ENCODE results near the gene E2F3.

The E2F3 gene

GRCh38 chr6:20534295-20535262 lies 132.9 kb downstream of the E2F3 start, which contains the start of gene CDKAL1:
Gene CDKAL1, plus strand, starts transcription at chr6:20534457. Its CDS starts 11,894 bp downstream, at chr6:20546351.
- DNase-seq (ENCODE audit: low read depth), result peak; percentile 66

GRCh38 chr6:20538131-20538662 lies 136.5 kb downstream of the E2F3 start:
- DNase-seq (ENCODE audit: low read depth), result no peak

GRCh38 chr6:20538907-20539306 lies 137.2 kb downstream of the E2F3 start:
- DNase-seq (ENCODE audit: low read depth), result no peak

- no peak for DNase-seq (ENCODE audit: low read depth)
These were observed 137.7 kb downstream of the E2F3 start for GRCh38 chr6:20539387-20539786.

- no peak for DNase-seq (ENCODE audit: low read depth)
These were observed 139.0 kb downstream of the E2F3 start for GRCh38 chr6:20540683-20541082.

GRCh38 chr6:20541382-20541781 lies 139.7 kb downstream of the E2F3 start:
- DNase-seq (ENCODE audit: low read depth), result no peak

DNA sequence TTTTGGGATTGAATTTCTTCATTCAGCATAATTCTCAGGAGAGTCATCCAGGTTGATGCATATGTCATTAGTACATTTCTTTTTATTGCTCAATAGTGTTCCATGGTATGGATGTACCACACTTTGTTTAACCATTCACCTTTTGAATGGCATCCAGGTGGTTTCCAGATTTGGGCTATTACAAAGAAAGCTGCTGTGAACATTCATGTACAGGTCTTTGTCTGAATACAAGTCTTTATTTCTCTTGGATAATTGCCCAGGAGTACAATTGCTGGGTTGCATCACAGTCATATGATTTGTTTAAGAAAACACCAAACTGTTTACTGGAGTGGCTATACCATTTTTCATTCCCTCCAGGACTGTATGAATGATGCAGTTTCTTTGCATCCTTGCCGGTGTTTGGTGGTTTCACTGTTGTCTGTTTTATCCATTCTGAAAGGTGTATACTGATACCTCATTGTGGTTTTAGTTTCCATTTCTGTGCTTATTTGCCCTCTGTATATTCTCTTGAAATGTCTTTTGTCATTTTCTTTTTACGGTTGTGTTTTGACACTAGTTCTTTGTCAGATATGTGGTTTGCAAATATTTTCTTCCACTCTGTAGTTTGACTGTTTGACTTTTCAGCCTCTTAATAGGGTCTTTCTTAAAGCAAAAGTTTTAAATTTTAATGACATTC lies 141.4 kb downstream of the E2F3 start:
- DNase-seq (ENCODE audit: low read depth), result no peak

Data from GM04503 (cell line).